H1 (cell line): ENCODE results near the gene UBAP2. TPM values are rescaled to one million over a fixed set of nuclear protein-coding genes. Genes with fewer than 3 reads are reported as not detected.

ENCODE experiments used
- CTCF ChIA-PET: fragments of 300-600 bp; sonication (Branson Sonifier 250); formaldehyde crosslinking; loops from one replicate; lab custom pipeline; 2021; ENCODE audit not compliant: partially characterized antibody; lab: Charles Lee
- POLR2A ChIA-PET: fragments of 300-600 bp; sonication (Branson Sonifier 250); formaldehyde crosslinking; loops from one replicate; lab custom pipeline; 2021; ENCODE audit warnings: inconsistent platforms; ENCODE audit not compliant: partially characterized antibody; lab: Charles Lee
- DNase-seq, 2 experiments: peaks; one replicate each; pipeline versions ENCODE4 v3.0.0 to v3.0.0-alpha.2; 2010 to 2022; ENCODE audit warnings: low spot score in 2 of 2, low read depth in 1 of 2, mixed read lengths in 1 of 2
- FAIRE-seq: peaks from 2 replicates; lab custom pipeline; 2011; peaks lifted over from hg19 to GRCh38; lab: Jason Lieb, UNC
- H2AFZ ChIP-seq: 2 replicates; pipeline ENCODE4 v1.8.1; 2012; ENCODE audit warnings: low read length, inconsistent platforms
- H2AK5ac ChIP-seq: 2 replicates; pipeline ENCODE4 v1.6.1; 2013; ENCODE audit warnings: low read depth, low read length
- H2BK120ac ChIP-seq: replicated peaks from 2 replicates; pipeline ENCODE3; 2013; ENCODE audit warnings: low read depth, low read length, inconsistent platforms
- H2BK12ac ChIP-seq: 2 replicates; pipeline ENCODE4 v1.6.1; 2013; ENCODE audit warnings: low read depth, low read length
- H2BK15ac ChIP-seq: 2 replicates; pipeline ENCODE4 v1.6.1; 2013; ENCODE audit warnings: low read length
- H2BK20ac ChIP-seq: 2 replicates; pipeline ENCODE4 v1.6.1; 2013; ENCODE audit warnings: low read length
- H2BK5ac ChIP-seq: 2 replicates; pipeline ENCODE4 v1.6.1; 2013; ENCODE audit warnings: low read depth, low read length
- H3K14ac ChIP-seq: 2 replicates; pipeline ENCODE4 v1.6.1; 2013; ENCODE audit warnings: inconsistent platforms; ENCODE audit not compliant: insufficient read length
- H3K18ac ChIP-seq: 2 replicates; pipeline ENCODE4 v1.6.1; 2013; ENCODE audit warnings: low read length; ENCODE audit errors: extremely low read depth
- H3K23ac ChIP-seq: 2 replicates; pipeline ENCODE4 v1.6.1; 2013; ENCODE audit warnings: inconsistent platforms; ENCODE audit not compliant: insufficient read length
- H3K23me2 ChIP-seq: 2 replicates; pipeline ENCODE4 v1.6.1; 2013; ENCODE audit warnings: low read depth, low read length
- H3K27ac ChIP-seq: 2 replicates; pipeline ENCODE4 v1.6.1; 2011; ENCODE audit warnings: low read depth, low read length, inconsistent platforms
- H3K27me3 ChIP-seq, 4 experiments: replicated peaks in 1 of 4; 1 replicate in 1 of 4; 2 replicates in 3 of 4; pipeline versions ENCODE4 v1.6.1 to v1.8.1; 2011 to 2013; ENCODE audit warnings: low read length in 3 of 4, mild to moderate bottlenecking in 3 of 4, inconsistent platforms in 2 of 4, mixed read lengths in 2 of 4, moderate library complexity in 1 of 4; ENCODE audit not compliant: control insufficient read depth in 3 of 4, insufficient read depth in 3 of 4; ENCODE audit errors: extremely low read depth in 1 of 4
- H3K36me3 ChIP-seq, 4 experiments: 2 replicates each; pipeline versions ENCODE4 v1.6.1 to v1.8.1; 2011 to 2013; ENCODE audit warnings: mild to moderate bottlenecking in 4 of 4, low read length in 3 of 4, moderate library complexity in 2 of 4, control low read depth in 1 of 4, inconsistent platforms in 1 of 4; ENCODE audit not compliant: insufficient read depth in 4 of 4, control insufficient read depth in 2 of 4
- H3K4ac ChIP-seq: replicated peaks from 2 replicates; pipeline ENCODE3; 2013; ENCODE audit warnings: low read length, low read depth, mixed read lengths, inconsistent platforms; ENCODE audit not compliant: insufficient read length
- H3K4me1 ChIP-seq, 4 experiments: replicated peaks in 1 of 4; 1 replicate in 1 of 4; 2 replicates in 3 of 4; pipeline versions ENCODE4 v1.6.1 to v1.8.1; 2011 to 2013; ENCODE audit warnings: low read length in 3 of 4, inconsistent platforms in 2 of 4, mixed read lengths in 1 of 4; ENCODE audit not compliant: insufficient read depth in 4 of 4, control insufficient read depth in 3 of 4
- H3K4me2 ChIP-seq, 2 experiments: 2 replicates each; pipeline versions ENCODE4 v1.6.1 to v1.8.1; 2011 to 2013; ENCODE audit warnings: low read depth in 2 of 2, low read length in 2 of 2, control low read depth in 1 of 2, inconsistent platforms in 1 of 2, mild to moderate bottlenecking in 1 of 2; ENCODE audit not compliant: insufficient read depth in 1 of 2
- H3K4me3 ChIP-seq, 4 experiments: fragments of 200-600, 300-600 bp in 1 of 4; sonication (generic), shearing (Covaris generic), sonication (Bioruptor Twin) in 1 of 4; 2 replicates each; pipeline versions ENCODE4 v1.5.1 to v1.8.1; 2011 to 2016; ENCODE audit warnings: low read length in 4 of 4, low read depth in 3 of 4, control low read depth in 2 of 4, inconsistent platforms in 2 of 4, mild to moderate bottlenecking in 2 of 4, mixed read lengths in 1 of 4, moderate library complexity in 1 of 4; ENCODE audit not compliant: insufficient read depth in 2 of 4; ENCODE audit errors: extremely low read depth in 1 of 4
- H3K56ac ChIP-seq: replicated peaks from 2 replicates; pipeline ENCODE3; 2013; ENCODE audit warnings: low read depth, mild to moderate bottlenecking, mixed read lengths, low read length, inconsistent platforms; ENCODE audit not compliant: insufficient read length
- H3K79me1 ChIP-seq: 2 replicates; pipeline ENCODE4 v1.6.1; 2013; ENCODE audit warnings: low read depth, low read length, control low read depth
- H3K79me2 ChIP-seq, 2 experiments: 2 replicates each; pipeline versions ENCODE4 v1.6.1 to v1.8.1; 2012 to 2013; ENCODE audit warnings: low read length in 2 of 2, mild to moderate bottlenecking in 2 of 2, inconsistent platforms in 1 of 2; ENCODE audit not compliant: insufficient read depth in 2 of 2, control insufficient read depth in 1 of 2
- H3K9ac ChIP-seq, 4 experiments: replicated peaks in 1 of 4; 1 replicate in 1 of 4; 2 replicates in 3 of 4; pipeline versions ENCODE4 v1.6.1 to v1.8.1; 2011 to 2013; ENCODE audit warnings: low read depth in 3 of 4, low read length in 3 of 4, control low read depth in 2 of 4, mild to moderate bottlenecking in 2 of 4, moderate library complexity in 2 of 4, inconsistent platforms in 1 of 4; ENCODE audit errors: extremely low read depth in 1 of 4
- H3K9me3 ChIP-seq, 2 experiments: 2 replicates each; pipeline versions ENCODE4 v1.6.1 to v1.8.1; 2012 to 2013; ENCODE audit warnings: mild to moderate bottlenecking in 2 of 2, moderate library complexity in 2 of 2, control low read depth in 1 of 2, inconsistent platforms in 1 of 2, low read depth in 1 of 2, low read length in 1 of 2, mixed read lengths in 1 of 2; ENCODE audit not compliant: insufficient read depth in 2 of 2
- H4K20me1 ChIP-seq, 2 experiments: replicated peaks in 1 of 2; 2 replicates each; pipeline versions ENCODE3 to v1.8.1; 2011 to 2013; ENCODE audit warnings: inconsistent platforms in 2 of 2, low read length in 2 of 2, mild to moderate bottlenecking in 1 of 2; ENCODE audit not compliant: insufficient read depth in 2 of 2, control insufficient read depth in 1 of 2
- H4K5ac ChIP-seq: 2 replicates; pipeline ENCODE4 v1.6.1; 2013; ENCODE audit warnings: low read length, low read depth, mixed read lengths, inconsistent platforms; ENCODE audit not compliant: insufficient read length
- H4K8ac ChIP-seq: 2 replicates; pipeline ENCODE4 v1.8.0; 2013; ENCODE audit warnings: mild to moderate bottlenecking, moderate library complexity, low read length, inconsistent platforms; ENCODE audit not compliant: insufficient read depth; ENCODE audit errors: extremely low read depth
- H4K91ac ChIP-seq: replicated peaks from 2 replicates; pipeline ENCODE3; 2013; ENCODE audit warnings: low read length, mixed read lengths, inconsistent platforms; ENCODE audit not compliant: insufficient read length
- CEBPB ChIP-seq: IDR thresholded peaks from 2 replicates; pipeline ENCODE4 v1.6.1; 2012; ENCODE audit warnings: low read depth, low read length
- EGR1 ChIP-seq: IDR thresholded peaks from 2 replicates; pipeline ENCODE4 v1.6.1; 2011; ENCODE audit warnings: low read depth, low read length, borderline replicate concordance
- KDM1A ChIP-seq: fragments of 200-600, 300-600 bp; sonication (generic); IDR thresholded peaks from 2 replicates; pipeline ENCODE4 v1.7.1; 2016; ENCODE audit warnings: mild to moderate bottlenecking, low read length, borderline replicate concordance
- KDM4A ChIP-seq: IDR thresholded peaks from one replicate; pipeline ENCODE4 v1.7.1; 2012; ENCODE audit warnings: low read depth, mild to moderate bottlenecking, moderate library complexity, low read length, inconsistent platforms; ENCODE audit not compliant: severe bottlenecking
- POLR2A ChIP-seq, 2 experiments: IDR thresholded peaks; 1 replicate in 1 of 2; 2 replicates in 1 of 2; pipeline ENCODE4 v1.6.1; 2011; ENCODE audit warnings: low read depth in 2 of 2, low read length in 2 of 2, mild to moderate bottlenecking in 2 of 2; ENCODE audit errors: control extremely low read depth in 1 of 2
- POU5F1 ChIP-seq: IDR thresholded peaks from 2 replicates; pipeline ENCODE4 v1.6.1; 2011; ENCODE audit warnings: low read depth, mild to moderate bottlenecking, low read length, moderate library complexity
- RBBP5 ChIP-seq: IDR thresholded peaks from 2 replicates; pipeline ENCODE4 v1.7.1; 2012; ENCODE audit warnings: low read depth, mild to moderate bottlenecking, inconsistent platforms, low read length, moderate library complexity, borderline replicate concordance
- RFX5 ChIP-seq: IDR thresholded peaks from 2 replicates; pipeline ENCODE4 v1.6.1; 2011; ENCODE audit warnings: low read depth, low read length, improper control_type of control experiment, borderline replicate concordance
- RXRA ChIP-seq: IDR thresholded peaks from 2 replicates; pipeline ENCODE4 v1.6.1; 2011; ENCODE audit warnings: low read depth, mild to moderate bottlenecking, low read length, moderate library complexity; ENCODE audit not compliant: insufficient read depth
- SIN3A ChIP-seq, 2 experiments: IDR thresholded peaks in 1 of 2; conservative IDR thresholded peaks in 1 of 2; 2 replicates each; pipeline ENCODE4 v1.6.1; 2011 to 2012; ENCODE audit warnings: low read length in 2 of 2, improper control_type of control experiment in 1 of 2, low read depth in 1 of 2, mild to moderate bottlenecking in 1 of 2
- SIX5 ChIP-seq: IDR thresholded peaks from 2 replicates; pipeline ENCODE4 v1.6.1; 2011; ENCODE audit warnings: mild to moderate bottlenecking, low read depth, low read length
- TBP ChIP-seq: IDR thresholded peaks from 2 replicates; pipeline ENCODE4 v1.6.1; 2011; ENCODE audit warnings: low read depth, low read length, improper control_type of control experiment
- YY1 ChIP-seq: IDR thresholded peaks from 2 replicates; pipeline ENCODE4 v1.6.1; 2011; ENCODE audit warnings: low read depth, mild to moderate bottlenecking, low read length
- WGBS, 2 experiments: shearing (Covaris generic) in 1 of 2; methylation state at CpG; one replicate each; pipeline versions ENCODE4 v1.1.6 to v1.1.7; 2013 to 2015; ENCODE audit warnings: low lambda C conversion rate in 2 of 2, mixed read lengths in 2 of 2, inconsistent platforms in 1 of 2, low coverage in 1 of 2, missing lambda C conversion rate in 1 of 2; ENCODE audit not compliant: insufficient replicate concordance in 2 of 2, insufficient coverage in 1 of 2, insufficient read length in 1 of 2; ENCODE audit errors: extremely low coverage in 1 of 2, missing lambda C conversion rate in 1 of 2; 5-methylcytosine and 5-hydroxymethylcytosine counted together
- polyA plus RNA-seq, 7 experiments: library from polyadenylated mRNA; depleted of rRNA in 3 of 7; stranded (reverse) in 5 of 7; unstranded in 2 of 7; fragments of >200 nt in 5 of 7; fragments of 200-250 nt in 2 of 7; gene quantifications; 1 replicate in 5 of 7; 2 replicates in 1 of 7; 4 replicates in 1 of 7; pipeline versions ENCODE4 v1.2.1 to v1.2.3, GENCODE V29; 2011 to 2013; ENCODE audit warnings: missing spikeins in 2 of 7, mixed read lengths in 2 of 7
- total RNA-seq: library from RNA; stranded (reverse); fragmentation: NEBNext Ultra II Directional; extraction: Animal tissue kit (Norgen Biotek cat#: 25700); gene quantifications from 2 replicates; pipeline ENCODE4 v1.2.1, GENCODE V29; 2021
- TF ChIP-seq, protein P1 (sequence below): IDR thresholded peaks from 2 replicates; pipeline ENCODE4 v1.6.1; 2011; ENCODE audit warnings: low read length, improper control_type of control experiment

UBAP2 gene
- total and polyA plus RNA-seq, 2 of the 8 experiments (the other 6 are each of a cell fraction or from before 2014, with no cell fraction given), result 75.0 to 81.4 TPM

DNA sequence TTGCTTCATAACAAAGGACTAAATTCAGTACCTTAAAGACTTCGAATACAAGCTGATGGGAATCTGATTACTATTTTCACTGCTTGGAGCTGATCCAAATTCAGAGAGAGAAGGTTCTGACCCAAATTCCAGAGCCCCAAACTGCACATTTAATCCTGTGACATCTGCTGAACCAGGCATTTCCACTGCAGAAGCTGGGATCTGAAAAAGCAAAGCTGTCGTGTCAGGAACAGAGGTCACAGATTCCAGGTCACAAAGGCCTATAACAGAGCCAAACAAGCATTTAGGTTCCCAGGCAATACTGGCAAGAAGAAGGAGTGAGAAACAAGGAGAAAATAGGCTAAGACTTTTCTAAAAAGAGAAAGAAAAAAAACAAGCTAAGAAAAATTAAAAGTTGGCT lies 105.3 kb downstream of the UBAP2 start:
- Histone ChIP-seq H3K27me3 (no peaks in the 10 kb centered on the region), H3K9me3 (no peaks in the 10 kb centered on the region), H2BK20ac (no peak overlapping the region), H4K91ac (no peak overlapping the region), H3K4ac (no peak overlapping the region), H3K23me2 (no peaks in the 10 kb centered on the region), H3K4me3 (no peak overlapping the region), H4K20me1 (peaks cover 0 to 4% of the 10 kb centered on the region in 2 experiments), H3K79me2 (no peaks in the 10 kb centered on the region; a peak in 1 of 4 replicates), H3K4me1 (no peaks in the 10 kb centered on the region), H3K9ac (no peak overlapping the region), H2BK5ac (no peak overlapping the region), H3K4me2 (no peak overlapping the region), H4K5ac (no peak overlapping the region), H4K8ac (no peak overlapping the region), H3K36me3 (peaks cover 22 to 71% (median 53%) of the 10 kb centered on the region in 4 experiments), H2AFZ (no peak overlapping the region), H3K56ac (no peak overlapping the region), H2BK120ac (no peak overlapping the region), H3K23ac (no peak overlapping the region), H3K14ac (no peak overlapping the region), H2BK12ac (no peak overlapping the region), H2AK5ac (no peak overlapping the region), H3K18ac (no peak overlapping the region), H3K27ac (no peak overlapping the region), H2BK15ac (no peak overlapping the region), H3K79me1 (no peaks in the 10 kb centered on the region; the same call in 1 of the 2 replicates)
- ChIA-PET CTCF (interaction anchor here (0.6 kb wide), 1 partner anchor 60 kb away, joined by 3 read pairs; no protein-coding TSS in a partner anchor), POLR2A (interaction anchor here (1.4 to 1.8 kb wide), 2 partner anchors 106 to 131 kb away, joined by 3 to 8 read pairs; partner anchors contain the start of gene UBAP2)
- 96% methylated on average over 2 of the region's 2 CpGs; no CpG with 5 or more reads in 1 of the 2 experiments for WGBS, 2 experiments
- DNase-seq (no peak), FAIRE-seq (no peak)
- TF ChIP-seq POU5F1 (no peak), KDM4A (no peak), RXRA (no peak), KDM1A (no peak), RBBP5 (no peak), SIN3A (conservative IDR thresholded peaks at IDR 0.05 in 1 of 2, IDR thresholded peaks at IDR 0.05 in 1 of 2; ENCODE audit: low read depth in 1 of 2, low read length in 2 of 2) (no peak), SIX5 (no peak), RFX5 (no peak), CEBPB (no peak), EGR1 (no peak), YY1 (no peak), TBP (no peak), POLR2A (IDR thresholded peaks at IDR 0.05; ENCODE audit: control extremely low read depth in 1 of 2, low read depth in 2 of 2, low read length in 2 of 2) (no peak)
- TF ChIP-seq, protein P1, sequence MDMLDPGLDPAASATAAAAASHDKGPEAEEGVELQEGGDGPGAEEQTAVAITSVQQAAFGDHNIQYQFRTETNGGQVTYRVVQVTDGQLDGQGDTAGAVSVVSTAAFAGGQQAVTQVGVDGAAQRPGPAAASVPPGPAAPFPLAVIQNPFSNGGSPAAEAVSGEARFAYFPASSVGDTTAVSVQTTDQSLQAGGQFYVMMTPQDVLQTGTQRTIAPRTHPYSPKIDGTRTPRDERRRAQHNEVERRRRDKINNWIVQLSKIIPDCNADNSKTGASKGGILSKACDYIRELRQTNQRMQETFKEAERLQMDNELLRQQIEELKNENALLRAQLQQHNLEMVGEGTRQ, result no peak
